ENCODE results near the gene SRGAP2C.
"Not testable (repeated sequence)": the region's sequence is repeated elsewhere in the genome, so short reads cannot be mapped to it uniquely, and the experiment has no call there.

DNA sequence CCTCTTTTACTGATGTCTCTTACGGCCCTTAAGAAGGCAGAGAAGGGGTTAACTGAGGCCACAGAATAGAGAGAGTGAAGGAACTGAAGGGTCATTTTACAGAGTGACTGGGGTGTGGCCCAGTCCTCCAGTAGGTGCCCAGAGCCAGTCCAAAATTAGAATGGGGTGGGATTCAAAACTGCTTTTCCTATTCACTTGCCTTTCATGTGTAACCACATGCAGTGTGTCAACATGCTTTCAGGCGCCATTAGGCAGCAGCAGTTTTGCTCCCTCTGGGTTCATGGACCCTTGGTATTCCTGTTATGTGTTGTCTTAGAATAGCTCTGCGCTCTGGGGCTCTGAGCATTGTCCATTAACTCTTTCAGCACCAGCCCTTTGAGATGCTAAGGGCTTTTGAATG is 123.0 kb downstream of the SRGAP2C start:
- TF ChIP-seq, protein P1, sequence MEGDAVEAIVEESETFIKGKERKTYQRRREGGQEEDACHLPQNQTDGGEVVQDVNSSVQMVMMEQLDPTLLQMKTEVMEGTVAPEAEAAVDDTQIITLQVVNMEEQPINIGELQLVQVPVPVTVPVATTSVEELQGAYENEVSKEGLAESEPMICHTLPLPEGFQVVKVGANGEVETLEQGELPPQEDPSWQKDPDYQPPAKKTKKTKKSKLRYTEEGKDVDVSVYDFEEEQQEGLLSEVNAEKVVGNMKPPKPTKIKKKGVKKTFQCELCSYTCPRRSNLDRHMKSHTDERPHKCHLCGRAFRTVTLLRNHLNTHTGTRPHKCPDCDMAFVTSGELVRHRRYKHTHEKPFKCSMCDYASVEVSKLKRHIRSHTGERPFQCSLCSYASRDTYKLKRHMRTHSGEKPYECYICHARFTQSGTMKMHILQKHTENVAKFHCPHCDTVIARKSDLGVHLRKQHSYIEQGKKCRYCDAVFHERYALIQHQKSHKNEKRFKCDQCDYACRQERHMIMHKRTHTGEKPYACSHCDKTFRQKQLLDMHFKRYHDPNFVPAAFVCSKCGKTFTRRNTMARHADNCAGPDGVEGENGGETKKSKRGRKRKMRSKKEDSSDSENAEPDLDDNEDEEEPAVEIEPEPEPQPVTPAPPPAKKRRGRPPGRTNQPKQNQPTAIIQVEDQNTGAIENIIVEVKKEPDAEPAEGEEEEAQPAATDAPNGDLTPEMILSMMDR (IDR thresholded peaks at IDR 0.05), result not testable (repeated sequence)
- not testable (repeated sequence) for TF ChIP-seq POLR2A (IDR thresholded peaks at IDR 0.05)
